Stimulated activated CD4-positive, alpha-beta T cell treated with anti-CD3 and anti-CD28 coated beads, Interleukin-12 subunit alpha, Interleukin-12 subunit beta, amount 100 ng/mL, for 48 hours (primary cell): Measurements from ENCODE around the gene IFT172.
A peak's percentile ranks its signal among the peaks of the same experiment; 100 is the strongest.
"Not testable (repeated sequence)": the region's sequence is repeated elsewhere in the genome, so short reads cannot be mapped to it uniquely, and the experiment has no call there.

Experiments used
- DNase-seq, 3 donors: peaks; one replicate each; pipeline ENCODE4 v3.0.0-alpha.2; 2020; ENCODE audit warnings: low read depth in 2 of 3, low spot score in 1 of 3

IFT172 gene

GRCh38 chr2:27428213-27428977 lies 61.1 kb downstream of the IFT172 start, which contains the start of gene NRBP1:
NRBP1 (plus strand) TSS chr2:27428631; CDS start chr2:27433274, 4,643 bp downstream.
- peak; percentile 80 to 92 (median 87) for DNase-seq

DNA sequence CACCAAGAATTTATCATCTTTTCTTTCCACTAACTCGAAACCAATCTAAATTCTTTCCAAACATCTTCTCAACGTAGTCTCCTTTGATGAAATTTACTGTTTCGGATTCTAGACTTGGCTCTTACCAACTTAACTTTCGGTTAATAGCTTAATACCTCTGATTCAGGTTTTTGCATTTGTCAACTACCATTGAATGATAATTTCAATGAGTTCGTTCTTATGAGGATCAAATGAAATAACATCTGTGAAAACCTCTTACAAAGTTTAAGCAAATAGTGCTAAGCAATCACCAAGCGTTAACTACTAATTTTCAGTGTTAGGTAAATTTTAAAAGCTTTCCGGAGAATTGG lies 61.7 kb downstream of the IFT172 start:
- DNase-seq = no peak

- DNase-seq = not testable (repeated sequence)
These were observed 64.5 kb downstream of the IFT172 start for GRCh38 chr2:27425039-27425438.

DNA sequence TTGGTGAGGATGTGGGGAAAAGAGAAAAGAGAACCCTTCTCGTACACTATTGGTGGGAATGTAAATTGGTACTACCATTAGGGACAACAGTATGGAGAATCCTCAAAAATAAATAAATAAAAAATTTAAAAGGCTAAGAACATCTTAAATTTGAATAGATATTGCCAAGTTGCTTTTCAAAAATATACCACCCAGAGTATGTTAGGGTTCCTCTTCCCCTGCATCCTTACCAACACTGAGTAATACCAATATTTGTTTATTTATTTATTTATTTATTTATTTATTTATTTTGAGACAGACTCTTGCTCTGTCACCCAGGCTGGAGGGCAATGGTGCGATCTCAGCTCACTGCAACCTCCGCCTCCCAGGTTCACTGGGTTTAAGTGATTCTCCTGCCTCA lies 66.6 kb downstream of the IFT172 start:
- no peak for DNase-seq

DNA sequence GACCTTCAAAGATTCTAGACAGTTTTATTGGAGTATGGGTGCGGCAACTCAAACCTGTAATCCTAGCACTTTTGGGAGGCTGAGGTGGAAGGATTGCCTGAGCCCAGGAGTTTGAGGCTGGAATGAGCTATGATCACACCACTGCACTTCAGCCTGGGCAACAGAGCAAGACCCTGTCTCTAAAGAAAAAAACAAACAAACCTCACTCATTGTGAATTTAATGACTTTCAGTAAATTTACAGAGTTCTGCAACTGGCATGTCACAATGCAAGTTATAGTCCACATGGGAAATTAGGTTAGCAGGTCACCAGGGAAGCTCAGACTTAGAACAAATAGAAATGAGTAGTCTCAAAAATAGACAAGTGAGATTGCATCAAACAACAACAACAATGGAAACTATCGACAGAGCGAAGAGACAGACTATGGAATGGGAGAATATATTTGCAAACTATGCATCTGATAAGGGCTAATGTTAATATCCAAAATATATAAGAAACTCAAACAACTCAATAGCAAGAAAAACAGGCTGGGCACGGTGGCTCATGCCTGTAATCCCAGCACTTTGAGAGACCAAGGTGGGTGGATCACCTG lies 67.8 kb downstream of the IFT172 start:
- no peak for DNase-seq

DNA sequence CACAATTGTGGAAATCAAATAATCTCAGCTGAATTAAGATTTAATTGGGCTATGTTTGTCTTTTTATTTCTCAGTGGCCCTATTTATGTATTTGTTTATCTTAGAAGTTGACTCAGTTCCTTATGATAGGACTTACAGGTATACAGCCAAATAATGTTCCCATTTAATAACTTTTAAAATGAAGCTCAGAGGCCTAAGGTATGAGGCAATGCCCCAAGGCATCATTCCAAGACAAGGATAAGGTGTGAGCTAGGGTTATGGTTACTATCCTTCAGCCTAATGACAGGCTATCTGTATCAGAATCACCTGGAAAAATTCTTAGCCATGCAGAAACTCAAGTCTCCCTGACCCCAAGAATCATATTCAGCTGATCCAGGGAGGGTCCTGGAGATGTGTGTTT lies 68.5 kb downstream of the IFT172 start:
- DNase-seq = no peak

- no peak for DNase-seq
These were observed 73.4 kb downstream of the IFT172 start for GRCh38 chr2:27416151-27416550.

DNA sequence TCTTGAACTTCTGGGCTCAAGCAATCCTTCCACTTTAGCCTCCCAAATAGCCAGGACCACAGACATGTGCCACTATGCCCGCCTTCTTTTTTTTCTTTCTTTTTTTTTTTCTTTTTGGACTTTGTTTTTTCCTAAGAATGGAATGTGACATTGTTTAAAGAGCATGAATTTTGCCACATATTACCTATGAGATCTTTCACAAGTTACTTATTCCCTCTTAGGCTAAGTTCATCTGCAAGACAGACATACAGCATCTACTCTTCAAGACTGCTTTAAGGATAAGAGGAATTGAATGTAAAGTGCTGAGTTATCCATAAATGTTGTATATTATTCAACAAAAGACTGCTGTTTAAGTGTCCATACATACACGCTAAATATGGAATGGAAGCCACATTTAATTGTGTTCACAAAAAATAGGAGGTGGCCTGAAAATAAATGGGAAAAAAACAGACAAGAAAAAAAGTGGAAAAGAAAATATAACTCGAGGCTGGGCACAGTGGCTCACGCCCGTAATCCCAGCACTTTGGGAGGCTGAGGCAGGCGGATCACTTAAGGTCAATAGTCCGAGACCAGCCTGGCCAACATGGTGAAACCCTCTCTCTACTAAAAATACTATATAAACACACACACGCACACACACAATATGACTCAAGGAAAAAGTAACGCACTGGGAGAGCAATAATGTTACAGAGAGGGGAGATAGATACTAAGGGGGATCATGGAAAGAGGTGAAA lies 77.0 kb downstream of the IFT172 start:
- DNase-seq = no peak

DNA sequence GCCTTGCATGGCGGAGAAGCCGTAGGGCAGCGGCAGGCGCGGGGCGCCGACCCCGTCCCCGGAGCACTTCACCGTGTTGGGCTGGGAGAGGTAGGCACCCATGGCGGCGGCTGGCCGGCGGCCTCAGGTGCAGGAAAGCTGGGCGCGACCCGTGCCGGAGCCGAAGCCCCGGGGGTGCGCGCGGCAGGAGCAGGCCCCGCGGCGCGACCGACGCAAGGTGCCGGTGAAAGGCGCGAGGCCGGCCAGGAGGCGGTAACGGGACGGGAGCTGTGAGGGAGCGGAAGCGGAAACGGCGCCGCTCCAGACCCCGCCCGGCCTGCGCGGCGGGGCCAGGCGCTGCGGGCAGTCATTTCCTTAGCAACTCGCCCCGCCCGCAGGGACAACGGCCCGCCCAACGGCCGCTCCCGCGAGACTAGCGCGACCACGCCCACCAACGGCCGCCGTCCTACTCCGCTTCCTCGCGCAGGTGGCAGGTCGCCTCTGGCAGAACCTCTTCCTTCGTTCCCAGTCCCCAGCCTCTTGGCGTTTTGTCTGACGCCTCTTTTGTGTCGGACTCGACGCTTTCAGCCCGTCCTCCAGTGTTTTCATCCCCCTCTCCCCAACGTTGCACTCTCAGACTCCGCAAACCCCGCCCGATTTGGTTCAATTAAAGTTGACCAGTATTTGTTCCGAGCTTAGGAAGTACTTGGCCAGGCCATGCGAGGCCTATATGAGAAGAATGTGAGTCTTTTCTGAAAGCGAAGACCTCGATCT lies 80.0 kb downstream of the IFT172 start, which contains the start of gene PPM1G:
PPM1G (minus strand) TSS at position 271 of the 753 bp plus-strand sequence; CDS start at position 102, 169 bp downstream.
- peak; percentile 92 to 98 (median 96) for DNase-seq

- DNase-seq = peak in 1 of 3 donors; percentile 15
These were observed 80.8 kb downstream of the IFT172 start for GRCh38 chr2:27408601-27409320.

GRCh38 chr2:27407798-27408491 lies 81.6 kb downstream of the IFT172 start:
- DNase-seq = no peak

- no peak for DNase-seq
These were observed 89.0 kb downstream of the IFT172 start for GRCh38 chr2:27400348-27401135.

DNA sequence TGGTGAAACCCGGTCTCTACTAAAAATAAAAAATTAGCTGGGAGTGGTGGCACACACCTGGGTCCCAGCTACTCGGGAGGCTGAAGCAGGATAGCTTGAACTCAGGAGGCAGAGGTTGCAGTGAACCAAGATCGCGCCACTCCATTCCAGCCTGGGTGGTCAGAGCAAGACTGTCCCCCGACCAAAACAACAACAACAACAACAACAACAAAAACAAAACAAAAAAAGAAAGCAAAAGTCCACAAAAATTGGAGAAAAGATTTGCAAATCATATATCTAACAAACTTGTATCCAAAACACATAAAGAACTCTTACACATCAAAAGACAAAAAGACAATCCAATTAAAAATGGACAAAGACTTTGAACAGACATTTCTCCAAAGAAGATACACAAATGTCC lies 90.6 kb downstream of the IFT172 start:
- no peak for DNase-seq
